Endodermal cell (in vitro differentiated cells): Measurements from ENCODE around the gene MTFR1L. TPM values are rescaled to one million over a fixed set of nuclear protein-coding genes. Genes with fewer than 3 reads are reported as not detected.

Experiments used
- DNase-seq: peaks from one replicate; pipeline ENCODE4 v3.0.0-alpha.2; 2017
- H3K27ac ChIP-seq: 2 replicates; pipeline ENCODE4 v1.5.1; 2013; ENCODE audit warnings: mild to moderate bottlenecking, low read depth, low read length, moderate library complexity
- H3K27me3 ChIP-seq: 2 replicates; pipeline ENCODE4 v1.6.1; 2013; ENCODE audit warnings: mild to moderate bottlenecking, low read length, moderate library complexity; ENCODE audit not compliant: insufficient read depth, control insufficient read depth, poor library complexity, severe bottlenecking
- H3K36me3 ChIP-seq: 2 replicates; pipeline ENCODE4 v1.7.0; 2013; ENCODE audit warnings: mild to moderate bottlenecking, low read length, moderate library complexity; ENCODE audit not compliant: control insufficient read depth, insufficient read depth
- H3K4me1 ChIP-seq: one replicate; pipeline ENCODE4 v1.7.0; 2013; ENCODE audit warnings: low read length; ENCODE audit not compliant: control insufficient read depth, insufficient read depth
- H3K4me3 ChIP-seq: 2 replicates; pipeline ENCODE4 v1.5.1; 2013; ENCODE audit warnings: mild to moderate bottlenecking, low read length, moderate library complexity
- H3K9ac ChIP-seq: 2 replicates; pipeline ENCODE4 v1.6.1; 2013; ENCODE audit warnings: mild to moderate bottlenecking, low read length, moderate library complexity; ENCODE audit not compliant: poor library complexity, severe bottlenecking; ENCODE audit errors: extremely low read depth
- H3K9me3 ChIP-seq: 2 replicates; pipeline ENCODE4 v1.6.1; 2013; ENCODE audit warnings: mild to moderate bottlenecking, low read length, moderate library complexity; ENCODE audit not compliant: control insufficient read depth
- H3K27ac Mint-ChIP-seq: 2 replicates; pipeline ENCODE4 v1.8.0; 2020; ENCODE audit warnings: mixed read lengths
- H3K27me3 Mint-ChIP-seq: 2 replicates; pipeline ENCODE4 v1.8.0; 2021; ENCODE audit warnings: mild to moderate bottlenecking, mixed read lengths; ENCODE audit not compliant: insufficient read depth
- H3K36me3 Mint-ChIP-seq: 2 replicates; pipeline ENCODE4 v1.8.0; 2020; ENCODE audit warnings: low read depth, mixed read lengths
- H3K4me1 Mint-ChIP-seq: 2 replicates; pipeline ENCODE4 v1.8.0; 2020; ENCODE audit warnings: mixed read lengths
- H3K4me3 Mint-ChIP-seq: 2 replicates; pipeline ENCODE4 v1.8.0; 2020; ENCODE audit warnings: mild to moderate bottlenecking, moderate library complexity, mixed read lengths
- H3K9me3 Mint-ChIP-seq: 2 replicates; pipeline ENCODE4 v1.8.0; 2020; ENCODE audit warnings: mild to moderate bottlenecking, mixed read lengths
- CTCF ChIP-seq: fragments of 200-600 bp; sonication (generic); conservative IDR thresholded peaks from 2 replicates; pipeline ENCODE4 v1.5.0; 2021; ENCODE audit warnings: antibody characterized with exemption, mild to moderate bottlenecking
- WGBS, 2 experiments: methylation state at CpG; one replicate each; pipeline versions ENCODE4 v1.1.5 to v1.1.7; 2013; ENCODE audit warnings: missing lambda C conversion rate in 2 of 2, mixed read lengths in 1 of 2; ENCODE audit not compliant: insufficient coverage in 1 of 2, insufficient read length in 1 of 2; 5-methylcytosine and 5-hydroxymethylcytosine counted together
- long read RNA-seq, 4 experiments: library from polyadenylated mRNA in 2 of 4; library from RNA in 1 of 4; library from capped mRNA in 1 of 4; stranded (forward) in 3 of 4; unstranded in 1 of 4; transcript quantifications; one replicate each; pipeline ENCODE4 v2.0.0, GENCODE V29; 2020 to 2021; ENCODE audit warnings: inconsistent platforms in 1 of 4
- polyA plus RNA-seq, 2 experiments: library from polyadenylated mRNA; stranded (reverse); fragments of 50-300 nt; gene quantifications; one replicate each; pipeline ENCODE4 v1.2.3, GENCODE V29; 2013
- total RNA-seq, 2 donors: library from RNA; stranded (reverse); fragmentation: NEBNext Ultra II Directional in 1 of 2; extraction: Animal tissue kit (Norgen Biotek cat#: 25700) in 1 of 2; gene quantifications; 2 replicates in 1 of 2; 3 replicates in 1 of 2; pipeline ENCODE4 v1.2.1, GENCODE V29; 2021

The MTFR1L gene
- total RNA-seq: 10 to 100 TPM; 31.6 to 36.2 TPM
- 55.7 TPM for polyA plus RNA-seq (2013, experiment 1 of 2)
- polyA plus RNA-seq (2013, experiment 2 of 2): 50.5 TPM
- long read RNA-seq, experiment 1, partial matches to known transcripts: 6 of 12 reads
- long read RNA-seq, experiment 1, other reads (novel, unspliced or antisense): 3 of 12 reads
- long read RNA-seq, experiment 2, transcript MTFR1L-203 (7 exons, 2,004 nt): major isoform, 46 of 81 reads
- long read RNA-seq, experiment 2, partial matches to known transcripts: 14 of 81 reads
- long read RNA-seq, experiment 2, other reads (novel, unspliced or antisense): 13 of 81 reads
- long read RNA-seq, experiment 3, transcript MTFR1L-203 (7 exons, 2,004 nt): major isoform, 113 of 174 reads
- long read RNA-seq, experiment 3, transcript MTFR1L-210 (7 exons, 1,873 nt): minor isoform, 13 of 174 reads
- long read RNA-seq, experiment 3, partial matches to known transcripts: 19 of 174 reads
- long read RNA-seq, experiment 3, other reads (novel, unspliced or antisense): 20 of 174 reads
- long read RNA-seq, experiment 4, transcript MTFR1L-203 (7 exons, 2,004 nt): major isoform, 48 of 82 reads
- long read RNA-seq, experiment 4, transcript MTFR1L-210 (7 exons, 1,873 nt): minor isoform, 5 of 82 reads
- long read RNA-seq, experiment 4, partial matches to known transcripts: 18 of 82 reads
- long read RNA-seq, experiment 4, other reads (novel, unspliced or antisense): 7 of 82 reads

- no peak for TF ChIP-seq CTCF
- peak; percentile 95 for DNase-seq
- Mint-ChIP-seq H3K4me1 (peaks cover 29% of the 10 kb centered on the region), H3K36me3 (peaks cover 19% of the 10 kb centered on the region), H3K27me3 (peaks cover 9% of the 10 kb centered on the region), H3K4me3 (peak within 1 kb of the TSS; percentile 81), H3K9me3 (no peaks in the 10 kb centered on the region), H3K27ac (peak within 1 kb of the TSS; percentile 96)
- H3K4me3 ChIP-seq: peak within 1 kb of the TSS; percentile 87
- no peaks in the 10 kb centered on the region for H3K9me3 ChIP-seq
- H3K36me3 ChIP-seq: peaks cover 7% of the 10 kb centered on the region
- peaks cover 5% of the 10 kb centered on the region for H3K4me1 ChIP-seq
- peak within 1 kb of the TSS; percentile 76 for H3K27ac ChIP-seq
- WGBS, 2 experiments: 1 to 3% methylated on average over 25 to 64 of the region's 64 CpGs
- peak within 1 kb of the TSS; percentile 64 for H3K9ac ChIP-seq
- no peaks in the 10 kb centered on the region for H3K27me3 ChIP-seq
Measured at GRCh38 chr1:25819491-25820246, at the start of gene MTFR1L. MTFR1L (plus strand) TSS chr1:25819954; CDS start chr1:25823105, 3,151 bp downstream.

GRCh38 chr1:25770541-25771220 is 49.1 kb upstream of the MTFR1L start:
- WGBS, 2 experiments: 72 to 90% methylated on average over 8 to 14 of the region's 14 CpGs
- Histone ChIP-seq H3K4me3 (no peak overlapping the region), H3K27me3 (no peaks in the 10 kb centered on the region), H3K27ac (peak overlapping the region; percentile 90), H3K36me3 (no peaks in the 10 kb centered on the region), H3K4me1 (peaks cover 9% of the 10 kb centered on the region), H3K9me3 (no peaks in the 10 kb centered on the region), H3K9ac (no peak overlapping the region)
- TF ChIP-seq CTCF: no peak
- Mint-ChIP-seq H3K4me3 (no peak overlapping the region), H3K9me3 (no peaks in the 10 kb centered on the region), H3K27ac (no peak overlapping the region), H3K27me3 (no peaks in the 10 kb centered on the region), H3K4me1 (peaks cover 46% of the 10 kb centered on the region), H3K36me3 (no peaks in the 10 kb centered on the region)
- DNase-seq: no peak
